PFSK-1 (cell line): ENCODE results near the gene NOP16.

ENCODE experiments used
- FOXP2 ChIP-seq: optimal IDR thresholded peaks from 2 replicates; pipeline ENCODE3; 2011; ENCODE audit warnings: borderline replicate concordance, control low read depth, inconsistent platforms; ENCODE audit not compliant: insufficient read depth; ENCODE audit errors: extremely low read length, extremely low read depth
- POLR2AphosphoS5 ChIP-seq: IDR thresholded peaks from 2 replicates; pipeline ENCODE4 v1.6.1; 2012; ENCODE audit warnings: low read depth, mild to moderate bottlenecking, control low read depth, low read length, moderate library complexity
- REST ChIP-seq, 2 experiments: IDR thresholded peaks; 2 replicates each; pipeline versions ENCODE4 v1.6.1 to v1.8.0; 2011 to 2012; ENCODE audit warnings: low read depth in 2 of 2, low read length in 2 of 2, control low read depth in 1 of 2, inconsistent platforms in 1 of 2, mild to moderate bottlenecking in 1 of 2, moderate library complexity in 1 of 2; ENCODE audit not compliant: insufficient read depth in 1 of 2
- SIN3A ChIP-seq: IDR thresholded peaks from 2 replicates; pipeline ENCODE4 v1.6.1; 2012; ENCODE audit warnings: mild to moderate bottlenecking, low read length, moderate library complexity, borderline replicate concordance; ENCODE audit not compliant: insufficient read depth
- TAF1 ChIP-seq: IDR thresholded peaks from 2 replicates; pipeline ENCODE4 v1.6.1; 2012; ENCODE audit warnings: low read length, control low read depth, borderline replicate concordance; ENCODE audit not compliant: insufficient read depth

The NOP16 gene

GRCh38 chr5:176389135-176390123, 1.0 kb upstream of the NOP16 start:
- TF ChIP-seq REST (IDR thresholded peaks at IDR 0.05; ENCODE audit: insufficient read depth in 1 of 2, low read depth in 2 of 2, low read length in 2 of 2) (no peak), SIN3A (0 out of 2 replicates have a peak, but pooled peaks have one; percentile 8), FOXP2 (no peak), TAF1 (no peak; the same call in 1 of the 2 replicates), POLR2AphosphoS5 (peak; percentile 82; the same call in 1 of the 2 replicates)

- TF ChIP-seq SIN3A (no peak), REST (IDR thresholded peaks at IDR 0.05; ENCODE audit: insufficient read depth in 1 of 2, low read depth in 2 of 2, low read length in 2 of 2) (no peak), FOXP2 (no peak), TAF1 (no peak), POLR2AphosphoS5 (no peak)
These were observed 375 bp downstream of the NOP16 start for GRCh38 chr5:176388003-176388443.

- no peak for TF ChIP-seq POLR2AphosphoS5
- no peak for TF ChIP-seq REST (IDR thresholded peaks at IDR 0.05; ENCODE audit: insufficient read depth in 1 of 2, low read depth in 2 of 2, low read length in 2 of 2)
- TF ChIP-seq SIN3A = no peak
- TF ChIP-seq TAF1 = no peak
- TF ChIP-seq FOXP2 = no peak
These were observed 943 bp downstream of the NOP16 start for GRCh38 chr5:176387384-176387925.

- TF ChIP-seq FOXP2 = no peak
- TF ChIP-seq REST (IDR thresholded peaks at IDR 0.05; ENCODE audit: insufficient read depth in 1 of 2, low read depth in 2 of 2, low read length in 2 of 2) = no peak
- TF ChIP-seq SIN3A = no peak
- TF ChIP-seq POLR2AphosphoS5 = no peak
- no peak for TF ChIP-seq TAF1
These were observed 1.9 kb downstream of the NOP16 start for GRCh38 chr5:176386491-176386890.
